Stimulated activated naive CD8-positive, alpha-beta T cell treated with anti-CD3 and anti-CD28 coated beads, Interleukin-15, amount 100 ng/mL, for 72 hours (primary cell): Measurements from ENCODE around the gene STX1B.
"Not testable (repeated sequence)": the region's sequence is repeated elsewhere in the genome, so short reads cannot be mapped to it uniquely, and the experiment has no call there.

Source experiments
- ATAC-seq: fragments of 150-1000 bp; cut with Tn5 transposase; 2 replicates; pipeline ENCODE4 v1.10.0; 2021; ENCODE audit warnings: mild to moderate bottlenecking, moderate library complexity
- DNase-seq, 2 donors: peaks; one replicate each; pipeline ENCODE4 v3.0.0; 2021 to 2022
- H3K27ac Mint-ChIP-seq, 2 donors: one replicate each; pipeline ENCODE4 v1.8.0; 2022; ENCODE audit warnings: mild to moderate bottlenecking in 2 of 2, mixed read lengths in 2 of 2, moderate library complexity in 2 of 2
- H3K27me3 Mint-ChIP-seq: one replicate; pipeline ENCODE4 v1.8.0; 2022; ENCODE audit warnings: mixed read lengths
- H3K4me1 Mint-ChIP-seq: one replicate; pipeline ENCODE4 v1.8.0; 2022; ENCODE audit warnings: mild to moderate bottlenecking, mixed read lengths
- H3K4me3 Mint-ChIP-seq, 2 donors: one replicate each; pipeline ENCODE4 v1.8.0; 2022; ENCODE audit warnings: mild to moderate bottlenecking in 2 of 2, mixed read lengths in 2 of 2, moderate library complexity in 1 of 2
- H3K9me3 Mint-ChIP-seq, 2 donors: one replicate each; pipeline ENCODE4 v1.8.0; 2022; ENCODE audit warnings: mixed read lengths in 2 of 2

The STX1B gene

DNA sequence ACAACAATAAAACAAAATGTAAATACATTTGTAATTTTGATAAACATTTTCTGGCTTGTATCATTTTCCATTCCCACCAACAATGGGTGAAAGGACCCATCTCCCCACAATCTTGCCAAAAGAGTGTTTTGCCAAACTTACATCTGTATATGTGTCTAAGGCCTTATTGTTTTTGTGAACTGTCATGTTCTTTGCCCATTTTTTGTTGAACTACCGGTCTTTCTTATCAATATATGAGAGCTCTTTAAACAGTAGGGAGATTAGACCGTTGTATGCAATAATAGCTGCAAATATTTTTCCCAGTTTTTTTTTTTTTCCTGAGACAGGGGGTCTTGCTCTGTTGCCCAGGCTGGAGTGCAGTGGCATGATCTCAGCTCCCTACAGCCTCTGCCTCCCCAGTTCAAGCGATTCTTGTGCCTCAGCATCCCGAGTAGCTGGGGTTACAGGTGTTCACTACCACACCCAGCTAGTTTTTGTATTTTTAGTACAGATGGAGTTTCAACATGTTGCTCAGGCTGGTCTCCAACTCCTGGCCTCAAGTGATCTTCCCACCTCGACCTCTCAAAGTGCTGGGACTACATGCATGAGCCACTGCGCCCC, 13.3 kb upstream of the STX1B start:
- no peaks in the 10 kb centered on the region for H3K27me3 Mint-ChIP-seq
- peak overlapping the region; percentile 3 to 28 for H3K27ac Mint-ChIP-seq
- H3K4me1 Mint-ChIP-seq: peaks cover 7% of the 10 kb centered on the region
- DNase-seq: no peak
- no peaks in the 10 kb centered on the region for H3K9me3 Mint-ChIP-seq
- no peak overlapping the region for H3K4me3 Mint-ChIP-seq
- ATAC-seq: no peak

GRCh38 chr16:31023252-31023602, 12.8 kb upstream of the STX1B start:
- no peaks in the 10 kb centered on the region for H3K27me3 Mint-ChIP-seq
- DNase-seq: no peak
- peaks cover 7% of the 10 kb centered on the region for H3K4me1 Mint-ChIP-seq
- H3K27ac Mint-ChIP-seq: peak overlapping the region in 1 of 2 donors; percentile 27
- no peak overlapping the region for H3K4me3 Mint-ChIP-seq
- ATAC-seq: no peak
- no peaks in the 10 kb centered on the region for H3K9me3 Mint-ChIP-seq

GRCh38 chr16:31022544-31023251, 12.3 kb upstream of the STX1B start:
- Mint-ChIP-seq H3K27ac (peak overlapping the region in 1 of 2 donors; percentile 27), H3K9me3 (no peaks in the 10 kb centered on the region), H3K4me3 (no peak overlapping the region), H3K4me1 (peaks cover 7% of the 10 kb centered on the region), H3K27me3 (no peaks in the 10 kb centered on the region)
- no peak for DNase-seq
- ATAC-seq: no peak

DNA sequence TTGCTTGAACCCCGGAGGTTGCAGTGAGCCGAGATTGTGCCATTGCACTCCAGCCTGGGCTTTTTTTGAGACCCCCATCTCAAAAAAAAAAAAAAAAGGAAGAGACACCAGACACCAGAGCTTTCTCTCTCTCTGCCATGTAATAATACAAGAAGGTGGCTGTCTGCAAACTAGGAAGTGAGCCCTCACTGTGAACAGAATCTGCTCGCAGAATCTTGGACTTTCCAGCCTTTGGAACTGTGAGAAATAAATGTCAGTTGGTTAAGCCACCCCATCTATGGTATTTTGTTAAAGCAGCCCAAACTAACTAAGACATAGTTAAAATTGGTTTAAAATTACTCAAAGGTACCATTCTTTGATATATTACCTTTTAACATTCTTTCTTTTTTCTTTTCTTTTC, 10.1 kb upstream of the STX1B start:
- H3K27me3 Mint-ChIP-seq: peaks cover 6% of the 10 kb centered on the region
- no peak overlapping the region for H3K27ac Mint-ChIP-seq
- no peaks in the 10 kb centered on the region for H3K9me3 Mint-ChIP-seq
- no peak overlapping the region for H3K4me3 Mint-ChIP-seq
- peaks cover 7% of the 10 kb centered on the region for H3K4me1 Mint-ChIP-seq
- no peak for ATAC-seq
- DNase-seq: no peak

GRCh38 chr16:31017756-31018155, 7.3 kb upstream of the STX1B start:
- not testable (repeated sequence) for DNase-seq, H3K9me3 Mint-ChIP-seq, H3K4me1 Mint-ChIP-seq, H3K4me3 Mint-ChIP-seq, ATAC-seq, H3K27ac Mint-ChIP-seq
- peaks cover 25% of the 10 kb centered on the region for H3K27me3 Mint-ChIP-seq

GRCh38 chr16:31016018-31016417, 5.6 kb upstream of the STX1B start:
- Mint-ChIP-seq H3K4me3 (no peak overlapping the region), H3K4me1 (peaks cover 13% of the 10 kb centered on the region), H3K9me3 (no peaks in the 10 kb centered on the region), H3K27me3 (peaks cover 41% of the 10 kb centered on the region), H3K27ac (no peak overlapping the region)
- ATAC-seq (no peak), DNase-seq (no peak)

- H3K4me3 Mint-ChIP-seq, ATAC-seq, H3K9me3 Mint-ChIP-seq, H3K27ac Mint-ChIP-seq, DNase-seq: not testable (repeated sequence)
- H3K4me1 Mint-ChIP-seq: peaks cover 27% of the 10 kb centered on the region
- peaks cover 47% of the 10 kb centered on the region for H3K27me3 Mint-ChIP-seq
Measured at GRCh38 chr16:31013292-31013691, 2.9 kb upstream of the STX1B start.

DNA sequence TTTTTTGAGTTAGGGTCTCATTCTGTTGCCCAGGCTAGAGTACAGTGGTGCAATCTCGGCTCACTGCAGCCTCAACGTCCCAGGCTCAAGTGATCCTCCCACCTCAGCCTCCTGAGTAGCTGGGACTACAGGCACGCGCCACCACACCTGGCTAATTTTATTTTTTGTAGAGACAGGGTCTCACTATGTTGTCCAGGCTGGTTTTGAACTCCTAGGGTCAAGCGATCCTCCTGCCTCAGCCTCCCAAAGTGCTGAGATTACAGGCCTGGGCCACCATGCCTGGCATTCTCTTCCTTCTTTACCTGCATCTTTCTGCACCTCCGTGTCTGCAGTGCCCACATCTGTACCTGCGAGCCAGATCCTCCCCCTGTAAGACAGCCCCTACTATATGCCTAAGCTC, 1.4 kb upstream of the STX1B start:
- Mint-ChIP-seq H3K27ac (peak overlapping the region; percentile 58 to 71), H3K4me3 (peak overlapping the region; percentile 61 to 71), H3K4me1 (peaks cover 27% of the 10 kb centered on the region), H3K27me3 (peaks cover 47% of the 10 kb centered on the region)
- DNase-seq, H3K9me3 Mint-ChIP-seq, ATAC-seq: not testable (repeated sequence)

- ATAC-seq (peak; percentile 44), DNase-seq (no peak)
- H3K27ac Mint-ChIP-seq: peak overlapping the region; percentile 57 to 67
- peaks cover 27% of the 10 kb centered on the region for H3K4me1 Mint-ChIP-seq
- peaks cover 36% of the 10 kb centered on the region for H3K27me3 Mint-ChIP-seq
- peak overlapping the region; percentile 59 to 76 for H3K4me3 Mint-ChIP-seq
- H3K9me3 Mint-ChIP-seq: no peaks in the 10 kb centered on the region
Measured at GRCh38 chr16:31009894-31010584, 399 bp downstream of the STX1B start.

DNA sequence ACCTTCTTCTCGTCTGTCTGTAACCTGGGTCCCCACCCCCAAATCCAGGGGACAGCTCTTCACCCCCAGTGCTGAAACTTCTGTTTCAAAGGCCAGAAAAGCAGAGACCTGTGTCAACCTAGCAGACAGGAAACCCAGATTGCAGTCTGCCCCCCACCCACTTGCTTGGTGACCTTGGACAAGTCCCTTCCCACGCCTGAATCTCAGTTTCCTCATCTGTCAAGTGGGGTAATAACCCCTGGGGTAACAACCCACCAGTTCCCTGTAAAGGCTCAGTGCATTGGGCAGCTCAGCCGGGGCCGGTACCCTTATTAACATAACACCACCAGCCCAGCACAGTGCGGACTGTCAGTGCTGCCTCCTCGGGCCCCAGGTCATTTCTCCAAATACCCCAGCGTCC, 1.3 kb downstream of the STX1B start:
- no peak overlapping the region for H3K27ac Mint-ChIP-seq

DNA sequence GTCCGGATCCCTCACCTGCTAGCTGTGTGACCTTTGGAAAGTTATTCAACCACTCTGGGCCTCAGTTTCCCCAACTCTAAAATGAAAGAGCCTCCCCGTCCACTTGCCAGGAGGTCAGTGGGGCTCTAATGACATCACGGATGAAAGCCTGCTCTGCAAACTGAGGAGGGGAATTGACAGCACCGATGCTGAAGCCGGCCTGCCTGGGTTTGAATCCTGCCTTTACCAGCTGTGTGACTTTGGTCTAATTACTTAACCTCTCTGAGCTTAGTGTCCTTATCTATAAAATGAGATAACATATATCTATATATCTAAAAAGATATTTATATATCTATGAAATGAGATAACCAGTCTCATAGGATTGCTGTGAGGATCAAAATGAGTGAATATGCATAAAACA, 1.9 kb downstream of the STX1B start:
- peaks cover 27% of the 10 kb centered on the region for H3K4me1 Mint-ChIP-seq
- H3K27ac Mint-ChIP-seq: no peak overlapping the region
- DNase-seq (no peak), ATAC-seq (no peak)
- no peaks in the 10 kb centered on the region for H3K9me3 Mint-ChIP-seq
- H3K4me3 Mint-ChIP-seq: no peak overlapping the region
- peaks cover 30% of the 10 kb centered on the region for H3K27me3 Mint-ChIP-seq

More for the DNA sequence above, 1.3 kb downstream of the STX1B start:
- peaks cover 35% of the 10 kb centered on the region for H3K27me3 Mint-ChIP-seq
- H3K4me1 Mint-ChIP-seq: peaks cover 27% of the 10 kb centered on the region
- no peak for DNase-seq
- ATAC-seq: no peak
- no peaks in the 10 kb centered on the region for H3K9me3 Mint-ChIP-seq
- H3K4me3 Mint-ChIP-seq: no peak overlapping the region

- peaks cover 26% of the 10 kb centered on the region for H3K27me3 Mint-ChIP-seq
- ATAC-seq (no peak), DNase-seq (no peak)
- no peak overlapping the region for H3K4me3 Mint-ChIP-seq
- no peaks in the 10 kb centered on the region for H3K9me3 Mint-ChIP-seq
- no peak overlapping the region for H3K27ac Mint-ChIP-seq
- peaks cover 27% of the 10 kb centered on the region for H3K4me1 Mint-ChIP-seq
Measured at GRCh38 chr16:31008149-31008548, 2.3 kb downstream of the STX1B start.

GRCh38 chr16:31007684-31008083, 2.8 kb downstream of the STX1B start:
- ATAC-seq (no peak), DNase-seq (no peak)
- Mint-ChIP-seq H3K4me1 (peaks cover 27% of the 10 kb centered on the region), H3K27me3 (peaks cover 21% of the 10 kb centered on the region), H3K9me3 (no peaks in the 10 kb centered on the region), H3K27ac (no peak overlapping the region), H3K4me3 (no peak overlapping the region)

DNA sequence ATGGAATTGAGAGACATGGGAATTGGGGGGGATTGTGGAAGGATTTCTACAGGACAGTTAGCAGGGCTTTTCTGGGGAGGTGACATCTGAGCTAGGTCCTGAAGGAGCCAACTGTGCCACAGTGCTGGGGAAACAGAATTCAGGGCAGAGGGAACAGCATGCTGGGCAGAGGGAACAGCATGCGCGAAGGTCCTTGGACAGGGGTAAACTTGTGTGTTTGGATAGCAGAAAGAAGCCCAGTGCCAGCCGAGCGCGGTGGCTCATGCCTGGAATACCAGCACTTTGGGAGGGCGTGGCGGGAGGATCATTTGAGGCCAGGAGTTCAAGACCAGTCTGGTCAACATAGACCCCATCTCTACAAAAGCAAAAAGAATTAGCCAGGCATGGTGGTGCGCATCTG, 3.8 kb downstream of the STX1B start:
- H3K4me1 Mint-ChIP-seq: peaks cover 19% of the 10 kb centered on the region
- ATAC-seq: no peak

DNA sequence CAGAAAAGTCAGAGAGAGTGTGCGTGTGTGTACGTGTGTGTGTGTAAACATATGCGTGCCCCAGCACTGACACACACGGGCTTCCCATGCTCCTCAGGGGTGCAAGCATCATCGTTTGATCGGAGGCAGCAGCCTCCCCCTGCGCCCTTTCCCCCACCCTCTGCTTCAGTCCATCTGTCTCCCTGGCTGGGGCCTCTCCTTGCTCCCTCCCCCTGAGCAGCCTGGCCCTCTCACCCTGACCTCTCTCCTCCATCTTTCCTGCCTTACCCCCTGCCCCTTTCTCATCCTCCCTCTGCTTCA, 4.4 kb downstream of the STX1B start:
- Mint-ChIP-seq H3K4me3 (no peak overlapping the region), H3K4me1 (peaks cover 14% of the 10 kb centered on the region), H3K27ac (no peak overlapping the region), H3K27me3 (peaks cover 5% of the 10 kb centered on the region), H3K9me3 (no peaks in the 10 kb centered on the region)
- DNase-seq (no peak), ATAC-seq (no peak)

More for the DNA sequence above, 3.8 kb downstream of the STX1B start:
- no peak for DNase-seq
- Mint-ChIP-seq H3K27me3 (peaks cover 10% of the 10 kb centered on the region), H3K27ac (no peak overlapping the region), H3K9me3 (no peaks in the 10 kb centered on the region), H3K4me3 (no peak overlapping the region)

- H3K4me3 Mint-ChIP-seq: no peak overlapping the region
- ATAC-seq (no peak), DNase-seq (no peak)
- H3K27ac Mint-ChIP-seq: peak overlapping the region in 1 of 2 donors; percentile 57
- H3K4me1 Mint-ChIP-seq: peaks cover 13% of the 10 kb centered on the region
- no peaks in the 10 kb centered on the region for H3K9me3 Mint-ChIP-seq
- peaks cover 5% of the 10 kb centered on the region for H3K27me3 Mint-ChIP-seq
Measured at GRCh38 chr16:31005350-31006085, 4.9 kb downstream of the STX1B start.
